GM23338 (cell line): Measurements from ENCODE around the gene NUB1. TPM values are rescaled to one million over a fixed set of nuclear protein-coding genes. Genes with fewer than 3 reads are reported as not detected.

Experiments used
- ATAC-seq: fragments of 200-7000 bp; cut with Tn5 transposase; 3 replicates; pipeline ENCODE4 v1.9.1; 2020
- DNase-seq: peaks from one replicate; pipeline ENCODE4 v3.0.0-alpha.2; 2015; ENCODE audit warnings: low spot score
- H2AFZ ChIP-seq: fragments of 200-600 bp; sonication (generic); 2 replicates; pipeline ENCODE4 v1.8.0; 2016; ENCODE audit warnings: antibody characterized with exemption, mild to moderate bottlenecking, moderate library complexity
- H3F3A ChIP-seq: fragments of 200-600 bp; sonication (generic); replicated peaks from 2 replicates; pipeline ENCODE4 v1.8.0; 2017; ENCODE audit warnings: antibody characterized with exemption, mixed run types, low read depth
- H3K27ac ChIP-seq: fragments of 200-600 bp; sonication (generic); 2 replicates; pipeline ENCODE4 v1.6.1; 2016; ENCODE audit warnings: low read depth
- H3K27me3 ChIP-seq: fragments of 200-600 bp; sonication (generic); 2 replicates; pipeline ENCODE4 v1.8.0; 2016; ENCODE audit warnings: mild to moderate bottlenecking, mixed run types, moderate library complexity; ENCODE audit not compliant: insufficient read depth
- H3K36me3 ChIP-seq: fragments of 200-600 bp; sonication (generic); 2 replicates; pipeline ENCODE4 v1.8.0; 2016; ENCODE audit warnings: mild to moderate bottlenecking; ENCODE audit not compliant: insufficient read depth
- H3K4me1 ChIP-seq: fragments of 200-600 bp; sonication (generic); 2 replicates; pipeline ENCODE4 v1.8.0; 2016; ENCODE audit warnings: mild to moderate bottlenecking, moderate library complexity; ENCODE audit not compliant: insufficient read depth
- H3K4me2 ChIP-seq: fragments of 200-600 bp; sonication (generic); 2 replicates; pipeline ENCODE4 v1.7.1; 2017; ENCODE audit warnings: mixed run types
- H3K4me3 ChIP-seq: fragments of 200-600 bp; sonication (generic); 2 replicates; pipeline ENCODE4 v1.6.1; 2016; ENCODE audit warnings: mixed run types
- H3K79me2 ChIP-seq: fragments of 200-600 bp; sonication (generic); replicated peaks from 2 replicates; pipeline ENCODE4 v1.8.0; 2017; ENCODE audit warnings: mild to moderate bottlenecking; ENCODE audit not compliant: insufficient read depth
- H3K9me2 ChIP-seq: fragments of 200-600 bp; sonication (generic); 2 replicates; pipeline ENCODE4 v1.8.0; 2017; ENCODE audit not compliant: insufficient read depth
- H4K20me1 ChIP-seq: fragments of 200-600 bp; sonication (generic); replicated peaks from 2 replicates; pipeline ENCODE4 v1.8.0; 2017; ENCODE audit warnings: mild to moderate bottlenecking; ENCODE audit not compliant: insufficient read depth
- H3K27ac Mint-ChIP-seq: 2 replicates; pipeline ENCODE4 v1.8.0; 2020; ENCODE audit warnings: inconsistent platforms, mild to moderate bottlenecking, moderate library complexity, mixed read lengths
- H3K27me3 Mint-ChIP-seq: 3 replicates; pipeline ENCODE4 v1.8.0; 2022; ENCODE audit warnings: low read depth, mild to moderate bottlenecking, moderate library complexity, mixed read lengths, inconsistent platforms; ENCODE audit not compliant: insufficient read depth, poor library complexity
- H3K36me3 Mint-ChIP-seq: 3 replicates; pipeline ENCODE4 v1.8.0; 2021; ENCODE audit warnings: low read depth, mild to moderate bottlenecking, inconsistent platforms, moderate library complexity, mixed read lengths
- H3K4me1 Mint-ChIP-seq: 3 replicates; pipeline ENCODE4 v1.8.0; 2020; ENCODE audit warnings: mild to moderate bottlenecking, inconsistent platforms, mixed read lengths
- H3K4me3 Mint-ChIP-seq: 3 replicates; pipeline ENCODE4 v1.8.0; 2021; ENCODE audit warnings: moderate library complexity, mild to moderate bottlenecking, inconsistent platforms, mixed read lengths
- H3K9me3 Mint-ChIP-seq: 3 replicates; pipeline ENCODE4 v1.8.0; 2020; ENCODE audit warnings: moderate library complexity, mild to moderate bottlenecking, inconsistent platforms, mixed read lengths
- CREB1 ChIP-seq: fragments of 250-450 bp; sonication (Bioruptor Pico); IDR thresholded peaks from 2 replicates; pipeline ENCODE4 v1.5.0; 2020; ENCODE audit warnings: low read depth, mild to moderate bottlenecking, moderate library complexity
- CTCF ChIP-seq, 2 experiments: fragments of 200-600 bp in 1 of 2; sonication (generic) in 1 of 2; conservative IDR thresholded peaks; 2 replicates each; pipeline versions ENCODE4 v1.5.1 to v1.6.1; 2016 to 2017; ENCODE audit warnings: antibody characterized with exemption in 2 of 2, low read depth in 2 of 2, mild to moderate bottlenecking in 2 of 2, moderate library complexity in 1 of 2
- EZH2 ChIP-seq: fragments of 200-600 bp; sonication (generic); IDR thresholded peaks from one replicate; pipeline ENCODE4 v1.8.0; 2017; ENCODE audit warnings: antibody characterized with exemption, mild to moderate bottlenecking, low read depth; ENCODE audit not compliant: unreplicated experiment
- EZH2phosphoT487 ChIP-seq: fragments of 200-600 bp; sonication (generic); IDR thresholded peaks from one replicate; pipeline ENCODE4 v1.8.1; 2018; ENCODE audit warnings: antibody characterized with exemption; ENCODE audit not compliant: unreplicated experiment
- JUNB ChIP-seq: IDR thresholded peaks from one replicate; pipeline ENCODE4 v1.6.1; 2016; ENCODE audit warnings: antibody characterized with exemption; ENCODE audit not compliant: unreplicated experiment
- NANOG ChIP-seq: IDR thresholded peaks from 2 replicates; pipeline ENCODE4 v1.6.1; 2016; ENCODE audit warnings: antibody characterized with exemption, borderline replicate concordance
- POLR2AphosphoS5 ChIP-seq: IDR thresholded peaks from 2 replicates; pipeline ENCODE4 v1.6.1; 2016; ENCODE audit warnings: antibody characterized with exemption, low read depth
- STAT1 ChIP-seq: IDR thresholded peaks from one replicate; pipeline ENCODE4 v1.6.1; 2016; ENCODE audit warnings: antibody characterized with exemption; ENCODE audit not compliant: unreplicated experiment
- ZNF114 ChIP-seq: fragments of 250-450 bp; sonication (Bioruptor Pico); IDR thresholded peaks from 2 replicates; pipeline ENCODE4 v1.5.0; 2020; ENCODE audit warnings: mild to moderate bottlenecking, moderate library complexity
- ZNF331 ChIP-seq: fragments of 250-450 bp; sonication (Bioruptor Pico); IDR thresholded peaks from 2 replicates; pipeline ENCODE4 v1.5.0; 2020; ENCODE audit warnings: low read depth, mild to moderate bottlenecking, moderate library complexity
- ZNF462 ChIP-seq: fragments of 250-450 bp; sonication (Bioruptor Pico); IDR thresholded peaks from 2 replicates; pipeline ENCODE4 v1.5.0; 2020; ENCODE audit warnings: mild to moderate bottlenecking, moderate library complexity
- polyA plus RNA-seq: library from polyadenylated mRNA; unstranded; fragments of >200 nt; fragmentation: Nextera tagmentation; extraction: Ambion mirVana; gene quantifications from 2 replicates; pipeline ENCODE4 v1.2.1, GENCODE V29; 2016
- total RNA-seq: library from RNA; depleted of rRNA; stranded (reverse); fragments of >200 nt; shearing (Covaris generic); gene quantifications from 2 replicates; pipeline ENCODE4 v1.2.3, GENCODE V29; 2014
- TF ChIP-seq, protein P1 (sequence below): IDR thresholded peaks from one replicate; pipeline ENCODE4 v1.6.1; 2018; ENCODE audit warnings: antibody characterized with exemption; ENCODE audit not compliant: unreplicated experiment
- TF ChIP-seq, protein P2 (sequence below): IDR thresholded peaks from 2 replicates; pipeline ENCODE4 v1.6.1; 2016; ENCODE audit warnings: antibody characterized with exemption

The NUB1 gene
- total and polyA plus RNA-seq, 2 experiments from 2014 or later: 31.8 to 42.3 TPM

GRCh38 chr7:151378011-151378410 is 36.4 kb downstream of the NUB1 start:
- Histone ChIP-seq H3K9me2 (no peaks in the 10 kb centered on the region), H3K36me3 (no peaks in the 10 kb centered on the region), H3K4me2 (no peak overlapping the region), H3F3A (0 out of 2 replicates have a peak, but pooled peaks cover 8% of the 10 kb centered on the region), H4K20me1 (no peaks in the 10 kb centered on the region; the same call in 1 of the 2 replicates), H2AFZ (no peak overlapping the region), H3K79me2 (no peaks in the 10 kb centered on the region), H3K27me3 (peaks cover 14% of the 10 kb centered on the region), H3K4me3 (no peak overlapping the region), H3K4me1 (peaks cover 18% of the 10 kb centered on the region), H3K27ac (no peak overlapping the region)
- H3K4me3 Mint-ChIP-seq: no peak overlapping the region
- DNase-seq: no peak
- peaks cover 32% of the 10 kb centered on the region for H3K4me1 Mint-ChIP-seq
- peaks cover 31% of the 10 kb centered on the region for H3K27me3 Mint-ChIP-seq
- no peak overlapping the region for H3K27ac Mint-ChIP-seq
- H3K9me3 Mint-ChIP-seq: no peaks in the 10 kb centered on the region
- no peak for TF ChIP-seq POLR2AphosphoS5
- TF ChIP-seq NANOG: no peak
- no peak for TF ChIP-seq ZNF114 (CRISPR knock-in tag)
- TF ChIP-seq ZNF462: no peak
- no peak for TF ChIP-seq JUNB
- TF ChIP-seq STAT1: no peak
- TF ChIP-seq EZH2phosphoT487: no peak
- TF ChIP-seq, protein P1, sequence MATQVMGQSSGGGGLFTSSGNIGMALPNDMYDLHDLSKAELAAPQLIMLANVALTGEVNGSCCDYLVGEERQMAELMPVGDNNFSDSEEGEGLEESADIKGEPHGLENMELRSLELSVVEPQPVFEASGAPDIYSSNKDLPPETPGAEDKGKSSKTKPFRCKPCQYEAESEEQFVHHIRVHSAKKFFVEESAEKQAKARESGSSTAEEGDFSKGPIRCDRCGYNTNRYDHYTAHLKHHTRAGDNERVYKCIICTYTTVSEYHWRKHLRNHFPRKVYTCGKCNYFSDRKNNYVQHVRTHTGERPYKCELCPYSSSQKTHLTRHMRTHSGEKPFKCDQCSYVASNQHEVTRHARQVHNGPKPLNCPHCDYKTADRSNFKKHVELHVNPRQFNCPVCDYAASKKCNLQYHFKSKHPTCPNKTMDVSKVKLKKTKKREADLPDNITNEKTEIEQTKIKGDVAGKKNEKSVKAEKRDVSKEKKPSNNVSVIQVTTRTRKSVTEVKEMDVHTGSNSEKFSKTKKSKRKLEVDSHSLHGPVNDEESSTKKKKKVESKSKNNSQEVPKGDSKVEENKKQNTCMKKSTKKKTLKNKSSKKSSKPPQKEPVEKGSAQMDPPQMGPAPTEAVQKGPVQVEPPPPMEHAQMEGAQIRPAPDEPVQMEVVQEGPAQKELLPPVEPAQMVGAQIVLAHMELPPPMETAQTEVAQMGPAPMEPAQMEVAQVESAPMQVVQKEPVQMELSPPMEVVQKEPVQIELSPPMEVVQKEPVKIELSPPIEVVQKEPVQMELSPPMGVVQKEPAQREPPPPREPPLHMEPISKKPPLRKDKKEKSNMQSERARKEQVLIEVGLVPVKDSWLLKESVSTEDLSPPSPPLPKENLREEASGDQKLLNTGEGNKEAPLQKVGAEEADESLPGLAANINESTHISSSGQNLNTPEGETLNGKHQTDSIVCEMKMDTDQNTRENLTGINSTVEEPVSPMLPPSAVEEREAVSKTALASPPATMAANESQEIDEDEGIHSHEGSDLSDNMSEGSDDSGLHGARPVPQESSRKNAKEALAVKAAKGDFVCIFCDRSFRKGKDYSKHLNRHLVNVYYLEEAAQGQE: no peak
- no peak for TF ChIP-seq CTCF (conservative IDR thresholded peaks at IDR 0.05; ENCODE audit: low read depth in 2 of 2)
- no peak for TF ChIP-seq CREB1 (CRISPR knock-in tag)
- no peak for TF ChIP-seq ZNF331 (CRISPR knock-in tag)
- no peak for TF ChIP-seq EZH2
- TF ChIP-seq, protein P2, sequence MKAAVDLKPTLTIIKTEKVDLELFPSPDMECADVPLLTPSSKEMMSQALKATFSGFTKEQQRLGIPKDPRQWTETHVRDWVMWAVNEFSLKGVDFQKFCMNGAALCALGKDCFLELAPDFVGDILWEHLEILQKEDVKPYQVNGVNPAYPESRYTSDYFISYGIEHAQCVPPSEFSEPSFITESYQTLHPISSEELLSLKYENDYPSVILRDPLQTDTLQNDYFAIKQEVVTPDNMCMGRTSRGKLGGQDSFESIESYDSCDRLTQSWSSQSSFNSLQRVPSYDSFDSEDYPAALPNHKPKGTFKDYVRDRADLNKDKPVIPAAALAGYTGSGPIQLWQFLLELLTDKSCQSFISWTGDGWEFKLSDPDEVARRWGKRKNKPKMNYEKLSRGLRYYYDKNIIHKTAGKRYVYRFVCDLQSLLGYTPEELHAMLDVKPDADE: no peak
- H3K36me3 Mint-ChIP-seq: peaks cover 7% of the 10 kb centered on the region; the same call in 2 of the 3 replicates
- no peak for ATAC-seq
